Measurements from ENCODE around the gene KIT.

- TF ChIP-seq NFYA (IDR thresholded peaks at IDR 0.05; ENCODE audit: borderline replicate concordance, low read depth, low read length) = no peak
- TF ChIP-seq, protein P1, sequence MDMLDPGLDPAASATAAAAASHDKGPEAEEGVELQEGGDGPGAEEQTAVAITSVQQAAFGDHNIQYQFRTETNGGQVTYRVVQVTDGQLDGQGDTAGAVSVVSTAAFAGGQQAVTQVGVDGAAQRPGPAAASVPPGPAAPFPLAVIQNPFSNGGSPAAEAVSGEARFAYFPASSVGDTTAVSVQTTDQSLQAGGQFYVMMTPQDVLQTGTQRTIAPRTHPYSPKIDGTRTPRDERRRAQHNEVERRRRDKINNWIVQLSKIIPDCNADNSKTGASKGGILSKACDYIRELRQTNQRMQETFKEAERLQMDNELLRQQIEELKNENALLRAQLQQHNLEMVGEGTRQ (IDR thresholded peaks at IDR 0.05; ENCODE audit: borderline replicate concordance, low read depth, low read length) = no peak
These were observed 109.6 kb downstream of the KIT start for GRCh38 chr4:54767376-54767775.

Measured in GM12878 (cell line).